ENCODE results near the gene TSSK2.

DNA sequence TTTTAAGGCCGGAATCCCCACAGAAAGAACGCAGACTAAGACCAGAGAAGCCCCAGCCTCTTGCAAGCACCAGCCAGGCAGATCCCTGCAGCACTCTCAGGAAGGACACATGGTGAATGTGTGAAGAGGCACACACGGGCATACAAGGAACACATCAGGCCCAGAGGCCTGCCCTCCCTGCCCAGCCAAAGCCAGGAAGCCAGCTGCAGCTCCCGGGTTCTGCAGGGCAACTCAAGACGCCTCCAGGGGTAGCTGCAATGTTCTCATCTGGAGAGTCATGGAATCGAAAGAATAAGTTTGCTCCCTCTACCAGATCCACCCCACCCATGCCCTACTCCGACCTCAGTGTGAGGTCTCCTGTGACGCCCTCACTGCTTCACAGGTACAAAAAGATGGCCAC, 11.2 kb upstream of the TSSK2 start:
- TF ChIP-seq, protein P1, sequence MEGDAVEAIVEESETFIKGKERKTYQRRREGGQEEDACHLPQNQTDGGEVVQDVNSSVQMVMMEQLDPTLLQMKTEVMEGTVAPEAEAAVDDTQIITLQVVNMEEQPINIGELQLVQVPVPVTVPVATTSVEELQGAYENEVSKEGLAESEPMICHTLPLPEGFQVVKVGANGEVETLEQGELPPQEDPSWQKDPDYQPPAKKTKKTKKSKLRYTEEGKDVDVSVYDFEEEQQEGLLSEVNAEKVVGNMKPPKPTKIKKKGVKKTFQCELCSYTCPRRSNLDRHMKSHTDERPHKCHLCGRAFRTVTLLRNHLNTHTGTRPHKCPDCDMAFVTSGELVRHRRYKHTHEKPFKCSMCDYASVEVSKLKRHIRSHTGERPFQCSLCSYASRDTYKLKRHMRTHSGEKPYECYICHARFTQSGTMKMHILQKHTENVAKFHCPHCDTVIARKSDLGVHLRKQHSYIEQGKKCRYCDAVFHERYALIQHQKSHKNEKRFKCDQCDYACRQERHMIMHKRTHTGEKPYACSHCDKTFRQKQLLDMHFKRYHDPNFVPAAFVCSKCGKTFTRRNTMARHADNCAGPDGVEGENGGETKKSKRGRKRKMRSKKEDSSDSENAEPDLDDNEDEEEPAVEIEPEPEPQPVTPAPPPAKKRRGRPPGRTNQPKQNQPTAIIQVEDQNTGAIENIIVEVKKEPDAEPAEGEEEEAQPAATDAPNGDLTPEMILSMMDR (IDR thresholded peaks at IDR 0.05; ENCODE audit: poor library complexity) = no peak
- no peak for TF ChIP-seq EZH2 (IDR thresholded peaks at IDR 0.05; ENCODE audit: borderline replicate concordance)

All from hepatocyte (in vitro differentiated cells).